ENCODE results near the gene CECR2. TPM values are rescaled to one million over a fixed set of nuclear protein-coding genes. Genes with fewer than 3 reads are reported as not detected.

Gene CECR2
- polyA plus RNA-seq, 1 of the 3 experiments (the other 2 are of a cell fraction), result not detected

GRCh38 chr22:17380359-17381087 is 11.3 kb downstream of the CECR2 start:
- Histone ChIP-seq H3K9me3 (no peaks in the 10 kb centered on the region), H3K9me2 (no peaks in the 10 kb centered on the region), H3K9ac (no peak overlapping the region), H4K20me1 (ENCODE audit: insufficient read depth) (no peaks in the 10 kb centered on the region), H3K4me2 (no peak overlapping the region), H3K27me3 (ENCODE audit: insufficient read depth) (peaks cover 44% of the 10 kb centered on the region), H3F3A (replicated peaks; ENCODE audit: insufficient read depth) (no peaks in the 10 kb centered on the region), H3K4me1 (ENCODE audit: control insufficient read depth in 1 of 2, insufficient read depth in 2 of 2, low read depth in 1 of 2, low read length in 1 of 2) (no peaks in the 10 kb centered on the region), H2AFZ (ENCODE audit: low read depth) (no peak overlapping the region), H3K4me3 (ENCODE audit: low read depth in 2 of 2, low read length in 1 of 2) (no peak overlapping the region), H3K79me2 (ENCODE audit: insufficient read depth) (no peaks in the 10 kb centered on the region), H3K36me3 (replicated peaks in 1 of 2; ENCODE audit: control insufficient read depth in 1 of 2, insufficient read depth in 2 of 2, low read length in 1 of 2) (no peaks in the 10 kb centered on the region), H3K27ac (ENCODE audit: low read depth in 2 of 2, low read length in 1 of 2) (no peak overlapping the region)
- WGBS (ENCODE audit: low lambda C conversion rate), result 12% methylated on average over 6 of the region's 6 CpGs
- CTCF ChIA-PET, result no interaction called here
- POLR2A ChIA-PET, result no interaction called here
- no peak for DNase-seq
- TF ChIP-seq RFX5 (IDR thresholded peaks at IDR 0.05; ENCODE audit: low read length) (no peak), RAD21 (IDR thresholded peaks at IDR 0.05; ENCODE audit: low read length) (no peak), ZBTB33 (IDR thresholded peaks at IDR 0.05; ENCODE audit: borderline replicate concordance, low read depth) (no peak), SIN3A (IDR thresholded peaks at IDR 0.05; ENCODE audit: borderline replicate concordance, low read depth, low read length) (no peak), TCF12 (IDR thresholded peaks at IDR 0.05) (no peak), FOXJ3 (CRISPR knock-in tag; IDR thresholded peaks at IDR 0.05) (no peak), MXI1 (IDR thresholded peaks at IDR 0.05; ENCODE audit: low read depth, low read length) (no peak), MEF2A (IDR thresholded peaks at IDR 0.05; ENCODE audit: borderline replicate concordance, low read depth) (no peak), JUND (IDR thresholded peaks at IDR 0.05) (no peak), SMC3 (IDR thresholded peaks at IDR 0.05; ENCODE audit: low read depth, low read length) (no peak), ELF1 (IDR thresholded peaks at IDR 0.05) (no peak), CHD2 (IDR thresholded peaks at IDR 0.05; ENCODE audit: low read length, partially characterized antibody) (no peak), POLR2AphosphoS5 (IDR thresholded peaks at IDR 0.05; ENCODE audit: low read depth, low read length) (no peak), NFIC (IDR thresholded peaks at IDR 0.05; ENCODE audit: borderline replicate concordance) (no peak), FOSL2 (IDR thresholded peaks at IDR 0.05; ENCODE audit: borderline replicate concordance, low read depth) (no peak)
- TF ChIP-seq, protein P1, sequence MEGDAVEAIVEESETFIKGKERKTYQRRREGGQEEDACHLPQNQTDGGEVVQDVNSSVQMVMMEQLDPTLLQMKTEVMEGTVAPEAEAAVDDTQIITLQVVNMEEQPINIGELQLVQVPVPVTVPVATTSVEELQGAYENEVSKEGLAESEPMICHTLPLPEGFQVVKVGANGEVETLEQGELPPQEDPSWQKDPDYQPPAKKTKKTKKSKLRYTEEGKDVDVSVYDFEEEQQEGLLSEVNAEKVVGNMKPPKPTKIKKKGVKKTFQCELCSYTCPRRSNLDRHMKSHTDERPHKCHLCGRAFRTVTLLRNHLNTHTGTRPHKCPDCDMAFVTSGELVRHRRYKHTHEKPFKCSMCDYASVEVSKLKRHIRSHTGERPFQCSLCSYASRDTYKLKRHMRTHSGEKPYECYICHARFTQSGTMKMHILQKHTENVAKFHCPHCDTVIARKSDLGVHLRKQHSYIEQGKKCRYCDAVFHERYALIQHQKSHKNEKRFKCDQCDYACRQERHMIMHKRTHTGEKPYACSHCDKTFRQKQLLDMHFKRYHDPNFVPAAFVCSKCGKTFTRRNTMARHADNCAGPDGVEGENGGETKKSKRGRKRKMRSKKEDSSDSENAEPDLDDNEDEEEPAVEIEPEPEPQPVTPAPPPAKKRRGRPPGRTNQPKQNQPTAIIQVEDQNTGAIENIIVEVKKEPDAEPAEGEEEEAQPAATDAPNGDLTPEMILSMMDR (IDR thresholded peaks at IDR 0.05), result no peak
- TF ChIP-seq, protein P2, sequence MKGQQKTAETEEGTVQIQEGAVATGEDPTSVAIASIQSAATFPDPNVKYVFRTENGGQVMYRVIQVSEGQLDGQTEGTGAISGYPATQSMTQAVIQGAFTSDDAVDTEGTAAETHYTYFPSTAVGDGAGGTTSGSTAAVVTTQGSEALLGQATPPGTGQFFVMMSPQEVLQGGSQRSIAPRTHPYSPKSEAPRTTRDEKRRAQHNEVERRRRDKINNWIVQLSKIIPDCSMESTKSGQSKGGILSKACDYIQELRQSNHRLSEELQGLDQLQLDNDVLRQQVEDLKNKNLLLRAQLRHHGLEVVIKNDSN (IDR thresholded peaks at IDR 0.05; ENCODE audit: borderline replicate concordance, low read depth), result no peak
- TF ChIP-seq, protein P3, sequence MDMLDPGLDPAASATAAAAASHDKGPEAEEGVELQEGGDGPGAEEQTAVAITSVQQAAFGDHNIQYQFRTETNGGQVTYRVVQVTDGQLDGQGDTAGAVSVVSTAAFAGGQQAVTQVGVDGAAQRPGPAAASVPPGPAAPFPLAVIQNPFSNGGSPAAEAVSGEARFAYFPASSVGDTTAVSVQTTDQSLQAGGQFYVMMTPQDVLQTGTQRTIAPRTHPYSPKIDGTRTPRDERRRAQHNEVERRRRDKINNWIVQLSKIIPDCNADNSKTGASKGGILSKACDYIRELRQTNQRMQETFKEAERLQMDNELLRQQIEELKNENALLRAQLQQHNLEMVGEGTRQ (IDR thresholded peaks at IDR 0.05; ENCODE audit: borderline replicate concordance, low read depth, low read length), result no peak
